SK-N-SH (cell line): Measurements from ENCODE around the gene SETD9. TPM values are rescaled to one million over a fixed set of nuclear protein-coding genes. Genes with fewer than 3 reads are reported as not detected.

Experiments
- CTCF ChIA-PET: fragments of 300-600, 350-600 bp; formaldehyde crosslinking; extraction: SDS; loops from one replicate; lab custom pipeline; 2021; lab: Yijun Ruan, JAX
- POLR2A ChIA-PET: fragments of 350-600 bp; sonication (Branson Sonifier 250); formaldehyde crosslinking; extraction: SDS; loops from one replicate; lab custom pipeline; 2020; ENCODE audit warnings: antibody characterized with exemption, inconsistent platforms; lab: Yijun Ruan, JAX
- DNase-seq: peaks from one replicate; pipeline ENCODE4 v3.0.0; 2012
- H2AFZ ChIP-seq: fragments of 200-600 bp; sonication (generic); 2 replicates; pipeline ENCODE4 v1.8.1; 2016; ENCODE audit warnings: antibody characterized with exemption, mild to moderate bottlenecking, low read depth
- H3F3A ChIP-seq: fragments of 200-600 bp; sonication (generic); replicated peaks from 2 replicates; pipeline ENCODE3; 2016; ENCODE audit warnings: antibody characterized with exemption, mild to moderate bottlenecking; ENCODE audit not compliant: insufficient read depth
- H3K27ac ChIP-seq, 2 experiments: fragments of 200-500 bp in 1 of 2; fragments of 200-600 bp in 1 of 2; sonication (Bioruptor generic) in 1 of 2; sonication (generic), shearing (Covaris generic) in 1 of 2; 2 replicates each; pipeline versions ENCODE4 v1.5.1 to v1.6.1; 2014 to 2016; ENCODE audit warnings: low read depth in 2 of 2, inconsistent platforms in 1 of 2, low read length in 1 of 2, mild to moderate bottlenecking in 1 of 2, mixed read lengths in 1 of 2
- H3K27me3 ChIP-seq: fragments of 200-600 bp; sonication (generic), shearing (Covaris generic); 2 replicates; pipeline ENCODE4 v1.6.1; 2016; ENCODE audit warnings: mixed run types; ENCODE audit not compliant: insufficient read depth
- H3K36me3 ChIP-seq, 2 experiments: fragments of 200-500 bp in 1 of 2; fragments of 200-600 bp in 1 of 2; sonication (Bioruptor generic) in 1 of 2; sonication (generic) in 1 of 2; replicated peaks in 1 of 2; 2 replicates each; pipeline versions ENCODE3 to v1.5.1; 2014 to 2016; ENCODE audit warnings: low read length in 1 of 2, mild to moderate bottlenecking in 1 of 2; ENCODE audit not compliant: insufficient read depth in 2 of 2, control insufficient read depth in 1 of 2
- H3K4me1 ChIP-seq, 2 experiments: fragments of 200-500 bp in 1 of 2; fragments of 200-600 bp in 1 of 2; sonication (Bioruptor generic) in 1 of 2; sonication (generic), shearing (Covaris generic) in 1 of 2; 2 replicates each; pipeline versions ENCODE4 v1.5.1 to v1.6.1; 2014 to 2016; ENCODE audit warnings: low read depth in 1 of 2, low read length in 1 of 2, mixed run types in 1 of 2; ENCODE audit not compliant: insufficient read depth in 2 of 2, control insufficient read depth in 1 of 2
- H3K4me2 ChIP-seq: fragments of 200-600 bp; sonication (generic), shearing (Covaris generic); 2 replicates; pipeline ENCODE4 v1.6.1; 2017; ENCODE audit warnings: mixed run types
- H3K4me3 ChIP-seq, 2 experiments: fragments of 200-500 bp in 1 of 2; fragments of 200-600 bp in 1 of 2; sonication (Bioruptor generic) in 1 of 2; sonication (generic), shearing (Covaris generic) in 1 of 2; 2 replicates each; pipeline versions ENCODE4 v1.5.1 to v1.8.1; 2014 to 2016; ENCODE audit warnings: low read depth in 2 of 2, inconsistent platforms in 1 of 2, low read length in 1 of 2, mild to moderate bottlenecking in 1 of 2, mixed read lengths in 1 of 2, moderate library complexity in 1 of 2
- H3K79me2 ChIP-seq: fragments of 200-600 bp; sonication (generic); 2 replicates; pipeline ENCODE4 v1.8.1; 2017; ENCODE audit warnings: mild to moderate bottlenecking; ENCODE audit not compliant: insufficient read depth
- H3K9ac ChIP-seq: fragments of 200-600 bp; sonication (generic); 2 replicates; pipeline ENCODE4 v1.6.1; 2017; ENCODE audit warnings: mixed run types
- H3K9me2 ChIP-seq: fragments of 200-600 bp; sonication (generic); 2 replicates; pipeline ENCODE4 v1.6.1; 2017; ENCODE audit warnings: mixed run types
- H3K9me3 ChIP-seq: fragments of 200-600 bp; sonication (generic); 2 replicates; pipeline ENCODE4 v1.6.1; 2017; ENCODE audit warnings: mixed run types, mild to moderate bottlenecking, moderate library complexity
- H4K20me1 ChIP-seq: fragments of 200-600 bp; sonication (generic); 2 replicates; pipeline ENCODE4 v1.6.1; 2017; ENCODE audit warnings: mild to moderate bottlenecking, mixed run types; ENCODE audit not compliant: insufficient read depth
- CHD2 ChIP-seq: fragments of 150-350 bp; IDR thresholded peaks from 2 replicates; pipeline ENCODE4 v1.6.1; 2018; ENCODE audit warnings: low read length; ENCODE audit not compliant: partially characterized antibody
- CTCF ChIP-seq: fragments of 200-600 bp; sonication (generic); IDR thresholded peaks from 2 replicates; pipeline ENCODE4 v1.6.1; 2017; ENCODE audit warnings: antibody characterized with exemption, mild to moderate bottlenecking, moderate library complexity
- EP300 ChIP-seq, 2 experiments: IDR thresholded peaks; 2 replicates each; pipeline versions ENCODE4 v1.4.0 to v1.6.1; 2012; ENCODE audit warnings: borderline replicate concordance in 1 of 2, low read depth in 1 of 2, low read length in 1 of 2
- FOSL2 ChIP-seq: IDR thresholded peaks from 2 replicates; pipeline ENCODE4 v1.4.0; 2012; ENCODE audit warnings: low read depth, mild to moderate bottlenecking, moderate library complexity, borderline replicate concordance
- FOXM1 ChIP-seq: IDR thresholded peaks from 2 replicates; pipeline ENCODE4 v1.4.0; 2012; ENCODE audit warnings: low read depth, mild to moderate bottlenecking
- GATA2 ChIP-seq: sonication (generic); formaldehyde crosslinking; IDR thresholded peaks from 2 replicates; pipeline ENCODE4 v1.5.0; 2020; ENCODE audit warnings: mild to moderate bottlenecking, missing genetic modification reagents
- IRF3 ChIP-seq: fragments of 150-350 bp; IDR thresholded peaks from 2 replicates; pipeline ENCODE4 v1.6.1; 2016; ENCODE audit warnings: mild to moderate bottlenecking, low read depth, low read length
- JUND ChIP-seq: IDR thresholded peaks from 2 replicates; pipeline ENCODE4 v1.4.0; 2012
- MEF2A ChIP-seq: IDR thresholded peaks from 2 replicates; pipeline ENCODE4 v1.4.0; 2012; ENCODE audit warnings: low read depth, borderline replicate concordance
- NRF1 ChIP-seq: IDR thresholded peaks from 2 replicates; pipeline ENCODE4 v1.6.1; 2012; ENCODE audit warnings: low read depth, mild to moderate bottlenecking, low read length
- POLR2AphosphoS5 ChIP-seq: IDR thresholded peaks from 2 replicates; pipeline ENCODE4 v1.6.1; 2012; ENCODE audit warnings: low read depth, low read length
- RAD21 ChIP-seq: IDR thresholded peaks from 2 replicates; pipeline ENCODE4 v1.6.1; 2012; ENCODE audit warnings: mild to moderate bottlenecking, low read length
- RFX5 ChIP-seq: IDR thresholded peaks from 2 replicates; pipeline ENCODE4 v1.6.1; 2012; ENCODE audit warnings: mild to moderate bottlenecking, improper control_type of control experiment, low read length
- SMC3 ChIP-seq: IDR thresholded peaks from 2 replicates; pipeline ENCODE4 v1.6.1; 2012; ENCODE audit warnings: low read depth, low read length, improper control_type of control experiment
- TAF1 ChIP-seq: IDR thresholded peaks from 2 replicates; pipeline ENCODE4 v1.6.1; 2012; ENCODE audit warnings: low read depth, mild to moderate bottlenecking, low read length, moderate library complexity, borderline replicate concordance
- TEAD4 ChIP-seq: IDR thresholded peaks from 2 replicates; pipeline ENCODE4 v1.4.0; 2012; ENCODE audit warnings: mild to moderate bottlenecking, borderline replicate concordance; ENCODE audit not compliant: insufficient read depth
- USF1 ChIP-seq: IDR thresholded peaks from 2 replicates; pipeline ENCODE4 v1.4.0; 2012; ENCODE audit warnings: low read depth, borderline replicate concordance
- USF2 ChIP-seq: fragments of 150-350 bp; IDR thresholded peaks from 2 replicates; pipeline ENCODE4 v1.6.1; 2017; ENCODE audit warnings: antibody characterized with exemption, low read length, low read depth, borderline replicate concordance
- YY1 ChIP-seq: IDR thresholded peaks from 2 replicates; pipeline ENCODE4 v1.4.0; 2012; ENCODE audit warnings: low read depth, mild to moderate bottlenecking
- WGBS: methylation state at CpG from one replicate; pipeline ENCODE4 v1.1.6; 2017; ENCODE audit warnings: low lambda C conversion rate; 5-methylcytosine and 5-hydroxymethylcytosine counted together
- polyA plus RNA-seq, 3 experiments: library from polyadenylated mRNA; depleted of rRNA; stranded (reverse); fragments of >200 nt; gene quantifications; 2 replicates each; pipeline ENCODE4 v1.2.3, GENCODE V29; 2012

The SETD9 gene
- polyA plus RNA-seq, 1 of the 3 experiments (the other 2 are of a cell fraction) = 12.2 TPM

- no peaks in the 10 kb centered on the region for H3F3A ChIP-seq
- peaks cover 33% of the 10 kb centered on the region; the same call in 1 of the 2 replicates for H3K27me3 ChIP-seq
- TF ChIP-seq CHD2 (no peak), TAF1 (no peak), USF2 (no peak), RAD21 (no peak), JUND (no peak), FOXM1 (no peak), GATA2 (CRISPR knock-in tag) (no peak), TEAD4 (no peak), IRF3 (no peak), FOSL2 (no peak), USF1 (no peak), EP300 (IDR thresholded peaks at IDR 0.05; ENCODE audit: borderline replicate concordance in 1 of 2, low read depth in 1 of 2, low read length in 1 of 2) (no peak), SMC3 (no peak), YY1 (no peak), POLR2AphosphoS5 (no peak), CTCF (no peak), NRF1 (no peak), MEF2A (no peak), RFX5 (no peak)
- no peaks in the 10 kb centered on the region for H3K9me2 ChIP-seq
- CTCF ChIA-PET = interaction anchor here (1.1 to 1.8 kb wide), 2 partner anchors 9 to 16 kb away, joined by 3 to 4 read pairs; no protein-coding TSS in a partner anchor
- no peak overlapping the region for H3K4me3 ChIP-seq
- no peaks in the 10 kb centered on the region for H3K36me3 ChIP-seq
- H3K4me2 ChIP-seq = no peak overlapping the region
- H3K9ac ChIP-seq = no peak overlapping the region
- WGBS = 57% methylated on average over 4 of the region's 4 CpGs
- peaks cover 0 to 5% of the 10 kb centered on the region in 2 experiments; a peak in 2 of 4 replicates for H3K4me1 ChIP-seq
- DNase-seq = no peak
- no peak overlapping the region for H2AFZ ChIP-seq
- no peaks in the 10 kb centered on the region for H4K20me1 ChIP-seq
- H3K79me2 ChIP-seq = no peaks in the 10 kb centered on the region
- no peak overlapping the region for H3K27ac ChIP-seq
- no peaks in the 10 kb centered on the region for H3K9me3 ChIP-seq
- POLR2A ChIA-PET = no interaction called here
These were observed 49.9 kb downstream of the SETD9 start for GRCh38 chr5:56959326-56959725.
